ENCODE data around the gene ITGA5. TPM values are rescaled to one million over a fixed set of nuclear protein-coding genes. Genes with fewer than 3 reads are reported as not detected.

The ITGA5 gene
- total RNA-seq, 1 experiment from 2014 or later: 75.8 TPM

GRCh38 chr12:54373649-54374561 is 45.2 kb downstream of the ITGA5 start:
- intact Hi-C loops (cut with micrococcal nuclease; ENCODE audit: unreplicated experiment): no loop called here
- no peaks in the 10 kb centered on the region for H3K27me3 ChIP-seq (ENCODE audit: control insufficient read depth, insufficient read depth, low read length)
- H3K27ac ChIP-seq (ENCODE audit: low read length): no peak overlapping the region
- no peak for TF ChIP-seq TCF7L2 (IDR thresholded peaks at IDR 0.05; ENCODE audit: low read depth, low read length)
- no peak for TF ChIP-seq SIN3A (IDR thresholded peaks at IDR 0.05; ENCODE audit: borderline replicate concordance, insufficient read depth, low read depth, low read length)
- no peak for TF ChIP-seq POLR2AphosphoS5 (IDR thresholded peaks at IDR 0.05; ENCODE audit: low read depth, low read length)
- no peak for TF ChIP-seq CTCF (IDR thresholded peaks at IDR 0.05)
- TF ChIP-seq REST (IDR thresholded peaks at IDR 0.05; ENCODE audit: insufficient read depth in 1 of 2, low read depth in 2 of 2, low read length in 1 of 2): no peak
- H3K36me3 ChIP-seq (ENCODE audit: control insufficient read depth, insufficient read depth, low read length): no peaks in the 10 kb centered on the region
- no peak overlapping the region for H3K4me3 ChIP-seq (ENCODE audit: low read depth in 2 of 2, low read length in 2 of 2)
- DNase-seq (ENCODE audit: low read depth, low spot score) (no peak), ATAC-seq (no peak)
- POLR2A ChIA-PET: interaction anchor here (0.6 kb wide), 1 partner anchor 25 kb away, joined by 3 read pairs; no protein-coding TSS in a partner anchor
- no peaks in the 10 kb centered on the region for H3K9me3 ChIP-seq (ENCODE audit: control insufficient read depth, insufficient read depth, low read depth, low read length)
- H3K4me1 ChIP-seq (ENCODE audit: control insufficient read depth, insufficient read depth, low read length): no peaks in the 10 kb centered on the region; the same call in 1 of the 2 replicates
- CTCF ChIA-PET: no interaction called here
- in situ Hi-C loops (cut with HindIII; ENCODE audit: low pct_unique_long_range_greater_than_20kb, low sequenced_read_pairs): no loop called here
- no TSS peak for BruUV-seq (replicated peaks)

- no peak for ATAC-seq
- POLR2A ChIA-PET: no interaction called here
- no peak for DNase-seq (ENCODE audit: low read depth, low spot score)
- Histone ChIP-seq H3K27ac (ENCODE audit: low read length) (no peak overlapping the region), H3K4me1 (ENCODE audit: control insufficient read depth, insufficient read depth, low read length) (no peaks in the 10 kb centered on the region; the same call in 1 of the 2 replicates), H3K27me3 (ENCODE audit: control insufficient read depth, insufficient read depth, low read length) (no peaks in the 10 kb centered on the region), H3K36me3 (ENCODE audit: control insufficient read depth, insufficient read depth, low read length) (no peaks in the 10 kb centered on the region), H3K4me3 (ENCODE audit: low read depth in 2 of 2, low read length in 2 of 2) (no peak overlapping the region), H3K9me3 (ENCODE audit: control insufficient read depth, insufficient read depth, low read depth, low read length) (no peaks in the 10 kb centered on the region)
- CTCF ChIA-PET: interaction anchor here (0.5 to 0.7 kb wide), 2 partner anchors 82 to 122 kb away, joined by 3 to 5 read pairs; no protein-coding TSS in a partner anchor
- BruUV-seq (replicated peaks): no TSS peak
- intact Hi-C loops (cut with micrococcal nuclease; ENCODE audit: unreplicated experiment) (no loop called here), in situ Hi-C loops (cut with HindIII; ENCODE audit: low pct_unique_long_range_greater_than_20kb, low sequenced_read_pairs) (no loop called here)
- TF ChIP-seq REST (IDR thresholded peaks at IDR 0.05; ENCODE audit: insufficient read depth in 1 of 2, low read depth in 2 of 2, low read length in 1 of 2): no peak
- TF ChIP-seq POLR2AphosphoS5 (IDR thresholded peaks at IDR 0.05; ENCODE audit: low read depth, low read length): no peak
- no peak for TF ChIP-seq TCF7L2 (IDR thresholded peaks at IDR 0.05; ENCODE audit: low read depth, low read length)
- TF ChIP-seq CTCF (IDR thresholded peaks at IDR 0.05): no peak
- no peak for TF ChIP-seq SIN3A (IDR thresholded peaks at IDR 0.05; ENCODE audit: borderline replicate concordance, insufficient read depth, low read depth, low read length)
Measured at GRCh38 chr12:54372113-54372806, 46.8 kb downstream of the ITGA5 start.

All from Panc1 (cell line).